Right lobe of liver (tissue), 6 donors: Measurements from ENCODE around the gene PRKCA. TPM values are rescaled to one million over a fixed set of nuclear protein-coding genes. Genes with fewer than 3 reads are reported as not detected.

Experiments used
- ATAC-seq, 4 donors: fragments of 200-7000 bp; cut with Tn5 transposase; one replicate each; pipeline ENCODE4 v1.9.1; 2020; ENCODE audit warnings: mild to moderate bottlenecking in 4 of 4, moderate library complexity in 4 of 4
- DNase-seq, 3 donors: peaks; one replicate each; pipeline ENCODE4 v3.0.0-alpha.2; 2020
- H3K27ac ChIP-seq, 3 donors: fragments of 200-600 bp; one replicate each; pipeline ENCODE4 v1.8.0; 2022
- H3K27me3 ChIP-seq, 2 donors: fragments of 200-600 bp; one replicate each; pipeline ENCODE4 v1.8.0; 2022
- H3K36me3 ChIP-seq, 4 donors: fragments of 200-600 bp; sonication (generic) in 1 of 4; one replicate each; pipeline versions ENCODE4 v1.5.1 to v1.8.0; 2017 to 2022; ENCODE audit warnings: control low read depth in 1 of 4
- H3K4me1 ChIP-seq, 4 donors: fragments of 200-600 bp; sonication (generic) in 1 of 4; one replicate each; pipeline versions ENCODE4 v1.5.1 to v1.8.0; 2017 to 2022; ENCODE audit warnings: control low read depth in 1 of 4
- H3K4me3 ChIP-seq, 3 donors: fragments of 200-600 bp; one replicate each; pipeline ENCODE4 v1.8.0; 2022
- H3K9me3 ChIP-seq, 4 donors: fragments of 200-600 bp; sonication (generic) in 1 of 4; one replicate each; pipeline versions ENCODE4 v1.5.1 to v1.8.0; 2017 to 2022; ENCODE audit warnings: control low read depth in 1 of 4
- CTCF ChIP-seq, 4 donors: fragments of 200-600 bp in 3 of 4; fragments of 450-650 bp in 1 of 4; IDR thresholded peaks; one replicate each; pipeline versions ENCODE4 v1.5.1 to v1.8.0; 2016 to 2022; ENCODE audit warnings: antibody characterized with exemption in 4 of 4, mild to moderate bottlenecking in 2 of 4
- POLR2A ChIP-seq: fragments of 450-650 bp; IDR thresholded peaks from one replicate; pipeline ENCODE4 v1.6.1; 2017; ENCODE audit warnings: antibody characterized with exemption, mild to moderate bottlenecking
- WGBS: methylation state at CpG from one replicate; pipeline ENCODE4 v1.1.6; 2018; ENCODE audit warnings: low coverage, low lambda C conversion rate; ENCODE audit not compliant: insufficient coverage; ENCODE audit errors: missing lambda C conversion rate; 5-methylcytosine and 5-hydroxymethylcytosine counted together
- intact Hi-C, 2 donors: fragments of 100-400 bp; cut with DNase I; formaldehyde crosslinking; loops; one replicate each; pipeline versions ENCODE4 v1.11.2 to v1.14.1; 2022
- total RNA-seq, 6 experiments: library from RNA; depleted of rRNA in 2 of 6; stranded (reverse); fragments of >200 nt in 2 of 6; fragmentation: NEBNext Ultra II Directional in 3 of 6; extraction: Animal tissue kit (Norgen Biotek cat#: 25700) in 3 of 6; gene quantifications; one replicate each; pipeline versions ENCODE4 v1.1.0 to v1.2.4, GENCODE V29; 2016 to 2023
- donor health status: DM: no; HTN: yes; CAD: no.
- donor health status: DM: no; HTN: no; CAD: no.
- donor health status: DM: no; HTN: no; CAD: no.
- donor health status: DM: no; HTN: yes; CAD: no.
- donor health status: DM: no; HTN: yes; CAD: no.

The PRKCA gene
- total RNA-seq, 6 experiments from 2014 or later, result 11.7 to 23.0 (median 18.7) TPM

GRCh38 chr17:66413559-66414520, 111.4 kb downstream of the PRKCA start:
- H3K4me1 ChIP-seq, result peaks cover 0 to 50% (median 20%) of the 10 kb centered on the region in 4 donors
- no peak for ATAC-seq

GRCh38 chr17:66414561-66415175, 112.3 kb downstream of the PRKCA start:
- 41% methylated on average over 4 of the region's 4 CpGs for WGBS
- peak overlapping the region in 2 of 3 donors; percentile 0 to 27 for H3K27ac ChIP-seq

More at GRCh38 chr17:66413559-66414520, 111.4 kb downstream of the PRKCA start:
- Histone ChIP-seq H3K27ac (peak overlapping the region in 1 of 3 donors; percentile 27), H3K27me3 (no peaks in the 10 kb centered on the region), H3K9me3 (no peaks in the 10 kb centered on the region), H3K36me3 (no peaks in the 10 kb centered on the region), H3K4me3 (no peak overlapping the region)
- WGBS, result 54% methylated on average over 9 of the region's 13 CpGs
- intact Hi-C loops, result no loop called here
- TF ChIP-seq CTCF (IDR thresholded peaks at IDR 0.05) (no peak), POLR2A (no peak)
- no peak for DNase-seq

GRCh38 chr17:66415366-66416206, 113.2 kb downstream of the PRKCA start:
- no peaks in the 10 kb centered on the region for H3K36me3 ChIP-seq
- 41% methylated on average over 8 of the region's 11 CpGs for WGBS
- TF ChIP-seq CTCF (IDR thresholded peaks at IDR 0.05) (no peak), POLR2A (no peak)
- H3K4me1 ChIP-seq, result peaks cover 0 to 46% (median 16%) of the 10 kb centered on the region in 4 donors
- H3K4me3 ChIP-seq, result peak overlapping the region in 1 of 3 donors; percentile 13
- H3K27ac ChIP-seq, result peak overlapping the region in 2 of 3 donors; percentile 28 to 62
- peak in 1 of 3 donors; percentile 64 for DNase-seq
- peak; percentile 88 to 92 (median 90) for ATAC-seq
- no peaks in the 10 kb centered on the region for H3K27me3 ChIP-seq
- intact Hi-C loops, result no loop called here
- H3K9me3 ChIP-seq, result no peaks in the 10 kb centered on the region

More at GRCh38 chr17:66414561-66415175, 112.3 kb downstream of the PRKCA start:
- H3K4me3 ChIP-seq, result no peak overlapping the region
- no peaks in the 10 kb centered on the region for H3K27me3 ChIP-seq
- no peak for TF ChIP-seq POLR2A
- TF ChIP-seq CTCF (IDR thresholded peaks at IDR 0.05), result no peak
- no peak for ATAC-seq
- intact Hi-C loops, result no loop called here
- no peaks in the 10 kb centered on the region for H3K9me3 ChIP-seq
- DNase-seq, result no peak
- H3K36me3 ChIP-seq, result no peaks in the 10 kb centered on the region
- peaks cover 0 to 50% (median 20%) of the 10 kb centered on the region in 4 donors for H3K4me1 ChIP-seq
